ENCODE data around the gene IL4R.

- TF ChIP-seq POLR2A (IDR thresholded peaks at IDR 0.05) (no peak), POLR2AphosphoS5 (IDR thresholded peaks at IDR 0.05) (no peak)
Observed at GRCh38 chr16:27305839-27306442, 7.8 kb upstream of the IL4R start.
